Keratinocyte (primary cell): ENCODE results near the gene GPC3. TPM values are rescaled to one million over a fixed set of nuclear protein-coding genes. Genes with fewer than 3 reads are reported as not detected.

Experiments
- DNase-seq: peaks from one replicate; pipeline ENCODE4 v3.0.0-alpha.2; 2011; ENCODE audit warnings: low read depth, missing footprints, low spot score
- FAIRE-seq: peaks from 2 replicates; lab custom pipeline; 2011; peaks lifted over from hg19 to GRCh38; lab: Jason Lieb, UNC
- H2AFZ ChIP-seq: 2 replicates; pipeline ENCODE4 v1.6.0; 2012; ENCODE audit warnings: low read length, control low read depth, inconsistent platforms; ENCODE audit not compliant: control insufficient read depth
- H3K27ac ChIP-seq: 2 replicates; pipeline ENCODE4 v1.5.1; 2011; ENCODE audit warnings: low read length; ENCODE audit not compliant: control insufficient read depth, insufficient read depth
- H3K27me3 ChIP-seq: 3 replicates; pipeline ENCODE4 v1.6.0; 2011; ENCODE audit warnings: low read length; ENCODE audit not compliant: control insufficient read depth, insufficient read depth; ENCODE audit errors: extremely low read depth
- H3K36me3 ChIP-seq, 2 experiments: 2 replicates in 1 of 2; 3 replicates in 1 of 2; pipeline ENCODE4 v1.5.1; 2011; ENCODE audit warnings: low read length in 2 of 2, mild to moderate bottlenecking in 1 of 2; ENCODE audit not compliant: control insufficient read depth in 2 of 2, insufficient read depth in 2 of 2; ENCODE audit errors: extremely low read depth in 1 of 2
- H3K4me1 ChIP-seq: 3 replicates; pipeline ENCODE4 v1.5.1; 2011; ENCODE audit warnings: low read length; ENCODE audit not compliant: control insufficient read depth, insufficient read depth; ENCODE audit errors: extremely low read depth
- H3K4me2 ChIP-seq: 3 replicates; pipeline ENCODE4 v1.6.0; 2011; ENCODE audit warnings: low read depth, low read length; ENCODE audit not compliant: control insufficient read depth, insufficient read depth; ENCODE audit errors: extremely low read depth
- H3K4me3 ChIP-seq, 3 experiments: fragments of 200-600 bp in 1 of 3; sonication (generic) in 1 of 3; 2 replicates in 2 of 3; 3 replicates in 1 of 3; pipeline ENCODE4 v1.5.1; 2011 to 2016; ENCODE audit warnings: low read length in 3 of 3, mild to moderate bottlenecking in 3 of 3, control low read depth in 2 of 3, inconsistent platforms in 1 of 3, low read depth in 1 of 3, mixed read lengths in 1 of 3, mixed run types in 1 of 3, moderate library complexity in 1 of 3; ENCODE audit not compliant: control insufficient read depth in 2 of 3, insufficient read depth in 2 of 3; ENCODE audit errors: extremely low read depth in 1 of 3
- H3K79me2 ChIP-seq: 2 replicates; pipeline ENCODE4 v1.6.0; 2012; ENCODE audit warnings: low read length; ENCODE audit not compliant: control insufficient read depth, insufficient read depth
- H3K9ac ChIP-seq: 3 replicates; pipeline ENCODE4 v1.6.0; 2011; ENCODE audit warnings: low read length; ENCODE audit not compliant: control insufficient read depth, insufficient read depth; ENCODE audit errors: extremely low read depth
- H3K9me1 ChIP-seq: 3 replicates; pipeline ENCODE4 v1.6.0; 2011; ENCODE audit warnings: low read length; ENCODE audit not compliant: control insufficient read depth, insufficient read depth; ENCODE audit errors: extremely low read depth
- H3K9me3 ChIP-seq: 2 replicates; pipeline ENCODE4 v1.5.1; 2012; ENCODE audit warnings: low read depth, low read length; ENCODE audit not compliant: control insufficient read depth
- H4K20me1 ChIP-seq: 3 replicates; pipeline ENCODE4 v1.6.0; 2011; ENCODE audit warnings: low read length; ENCODE audit not compliant: control insufficient read depth, insufficient read depth; ENCODE audit errors: extremely low read depth
- EZH2 ChIP-seq: IDR thresholded peaks from one replicate; pipeline ENCODE4 v1.6.1; 2012; ENCODE audit warnings: inconsistent platforms, mild to moderate bottlenecking, low read length, moderate library complexity
- dilution Hi-C: fragments of 300-500 bp; cut with MboI; formaldehyde crosslinking; loops from one replicate; pipeline ENCODE4 v1.7.0; 2020; ENCODE audit warnings: low sequenced_read_pairs; ENCODE audit not compliant: extremely low pct_ligation_motif_present
- polyA plus RNA-seq, 5 experiments: library from polyadenylated mRNA; depleted of rRNA in 3 of 5; stranded (reverse) in 3 of 5; stranded (forward) in 1 of 5; unstranded in 1 of 5; fragments of >200 nt; gene quantifications; 1 replicate in 1 of 5; 2 replicates in 3 of 5; 3 replicates in 1 of 5; pipeline versions ENCODE4 v1.2.1 to v1.2.3, GENCODE V29; 2011 to 2012; ENCODE audit warnings: missing spikeins in 2 of 5, low read depth in 1 of 5, low replicate concordance in 1 of 5
- TF ChIP-seq, protein P1 (sequence below), 3 experiments: IDR thresholded peaks in 1 of 3; conservative IDR thresholded peaks in 1 of 3; optimal IDR thresholded peaks in 1 of 3; 2 replicates in 2 of 3; 3 replicates in 1 of 3; pipeline versions ENCODE3 to v1.5.1; 2011; ENCODE audit warnings: low read length in 3 of 3, mild to moderate bottlenecking in 3 of 3, moderate library complexity in 2 of 3, control low read depth in 1 of 3, inconsistent platforms in 1 of 3; ENCODE audit not compliant: insufficient read depth in 2 of 3; ENCODE audit errors: extremely low read depth in 1 of 3

GPC3 gene
- polyA plus RNA-seq, 1 donor (not counting 4 experiments of a cell fraction or from before 2014, with no cell fraction given) = 0.03 TPM

DNA sequence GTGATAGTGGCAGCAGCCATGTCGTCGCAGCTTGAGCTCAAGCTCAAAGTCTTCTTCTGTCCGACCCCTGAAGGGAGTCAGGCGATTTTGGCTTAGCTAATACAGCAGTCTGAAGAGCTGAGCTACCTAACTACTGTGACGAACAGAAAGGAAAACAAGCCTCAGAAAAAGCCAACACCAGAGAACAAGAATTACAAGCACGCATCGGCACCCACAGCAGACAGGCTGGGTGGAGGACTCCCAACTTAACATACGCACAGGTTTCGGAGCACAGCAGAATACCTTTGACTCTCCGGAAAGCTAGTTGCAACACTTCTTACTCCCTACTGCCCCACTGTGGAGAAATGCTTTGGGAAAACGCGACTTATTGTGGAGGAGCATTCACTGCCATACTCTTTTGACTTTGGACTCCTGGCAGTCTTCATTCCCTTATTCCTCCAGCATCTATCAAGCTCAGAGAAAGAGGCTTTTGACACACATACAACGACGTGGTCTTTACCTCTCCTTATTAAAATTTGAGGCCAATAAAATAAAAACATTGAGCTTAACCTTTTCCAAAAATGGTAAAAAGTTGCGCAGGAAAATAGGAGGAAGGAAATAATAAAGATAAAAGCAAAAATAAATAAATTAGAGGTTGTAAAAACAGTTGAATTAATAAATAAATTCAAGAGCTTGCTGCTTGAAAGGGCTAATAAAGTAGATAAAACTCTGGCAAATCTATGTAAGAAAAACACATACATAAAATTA, 41.3 kb upstream of the GPC3 start:
- FAIRE-seq = no peak
- Histone ChIP-seq H3K27me3 (no peaks in the 10 kb centered on the region), H3K36me3 (no peaks in the 10 kb centered on the region), H3K9me3 (no peaks in the 10 kb centered on the region), H3K4me1 (no peaks in the 10 kb centered on the region), H3K4me2 (peak overlapping the region; percentile 33), H2AFZ (no peak overlapping the region), H3K9ac (no peak overlapping the region), H4K20me1 (no peaks in the 10 kb centered on the region), H3K9me1 (no peaks in the 10 kb centered on the region), H3K27ac (no peak overlapping the region), H3K4me3 (no peak overlapping the region), H3K79me2 (no peaks in the 10 kb centered on the region)
- no peak for DNase-seq
- TF ChIP-seq, protein P1, sequence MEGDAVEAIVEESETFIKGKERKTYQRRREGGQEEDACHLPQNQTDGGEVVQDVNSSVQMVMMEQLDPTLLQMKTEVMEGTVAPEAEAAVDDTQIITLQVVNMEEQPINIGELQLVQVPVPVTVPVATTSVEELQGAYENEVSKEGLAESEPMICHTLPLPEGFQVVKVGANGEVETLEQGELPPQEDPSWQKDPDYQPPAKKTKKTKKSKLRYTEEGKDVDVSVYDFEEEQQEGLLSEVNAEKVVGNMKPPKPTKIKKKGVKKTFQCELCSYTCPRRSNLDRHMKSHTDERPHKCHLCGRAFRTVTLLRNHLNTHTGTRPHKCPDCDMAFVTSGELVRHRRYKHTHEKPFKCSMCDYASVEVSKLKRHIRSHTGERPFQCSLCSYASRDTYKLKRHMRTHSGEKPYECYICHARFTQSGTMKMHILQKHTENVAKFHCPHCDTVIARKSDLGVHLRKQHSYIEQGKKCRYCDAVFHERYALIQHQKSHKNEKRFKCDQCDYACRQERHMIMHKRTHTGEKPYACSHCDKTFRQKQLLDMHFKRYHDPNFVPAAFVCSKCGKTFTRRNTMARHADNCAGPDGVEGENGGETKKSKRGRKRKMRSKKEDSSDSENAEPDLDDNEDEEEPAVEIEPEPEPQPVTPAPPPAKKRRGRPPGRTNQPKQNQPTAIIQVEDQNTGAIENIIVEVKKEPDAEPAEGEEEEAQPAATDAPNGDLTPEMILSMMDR (optimal IDR thresholded peaks at IDR 0.05 in 1 of 3, IDR thresholded peaks at IDR 0.05 in 1 of 3, conservative IDR thresholded peaks at IDR 0.05 in 1 of 3; ENCODE audit: extremely low read depth in 1 of 3, insufficient read depth in 2 of 3, low read length in 3 of 3) = peak; percentile 63 to 74 (median 74)
- no peak for TF ChIP-seq EZH2
- dilution Hi-C loops = no loop called here

DNA sequence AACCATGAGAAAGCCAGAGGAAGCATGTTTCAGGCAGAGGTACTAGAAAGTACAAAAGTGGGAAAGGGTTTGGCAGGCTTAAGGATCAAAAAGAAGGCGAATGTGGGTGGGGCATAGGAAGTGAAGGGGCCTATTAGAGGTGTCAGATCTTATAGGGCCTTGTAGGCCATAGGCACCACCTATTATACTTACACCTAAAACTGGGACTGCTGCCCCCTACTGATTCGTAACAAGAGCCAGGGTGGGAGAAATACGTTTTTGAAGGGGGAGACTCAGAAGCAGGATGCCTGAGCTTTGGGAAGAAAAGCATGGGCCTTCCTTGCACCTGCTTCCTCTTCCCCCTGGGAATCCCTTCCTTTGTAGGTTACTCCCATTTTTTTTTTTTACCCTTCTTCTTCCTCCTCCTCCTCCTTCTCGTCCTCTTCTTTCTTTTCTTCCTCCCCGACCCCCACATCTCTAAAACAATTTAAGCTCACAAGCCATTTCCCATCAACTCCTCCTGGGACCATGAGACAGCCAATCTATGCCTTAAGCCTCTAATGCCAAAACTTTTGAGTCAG, 40.7 kb upstream of the GPC3 start:
- no peaks in the 10 kb centered on the region for H3K27me3 ChIP-seq
- no peaks in the 10 kb centered on the region for H4K20me1 ChIP-seq
- H2AFZ ChIP-seq = no peak overlapping the region
- no peak overlapping the region for H3K4me3 ChIP-seq
- FAIRE-seq = no peak
- H3K4me2 ChIP-seq = no peak overlapping the region
- no peak overlapping the region for H3K9ac ChIP-seq
- no peaks in the 10 kb centered on the region for H3K9me1 ChIP-seq
- TF ChIP-seq, protein P1 (optimal IDR thresholded peaks at IDR 0.05 in 1 of 3, IDR thresholded peaks at IDR 0.05 in 1 of 3, conservative IDR thresholded peaks at IDR 0.05 in 1 of 3; ENCODE audit: extremely low read depth in 1 of 3, insufficient read depth in 2 of 3, low read length in 3 of 3) = no peak
- TF ChIP-seq EZH2 = no peak
- DNase-seq = no peak
- no peaks in the 10 kb centered on the region for H3K4me1 ChIP-seq
- dilution Hi-C loops = no loop called here
- no peaks in the 10 kb centered on the region for H3K9me3 ChIP-seq
- no peak overlapping the region for H3K27ac ChIP-seq
- no peaks in the 10 kb centered on the region for H3K36me3 ChIP-seq
- H3K79me2 ChIP-seq = no peaks in the 10 kb centered on the region
